ENCODE results near the gene TBC1D14.

The TBC1D14 gene

GRCh38 chr4:7001271-7001670 is 91.6 kb downstream of the TBC1D14 start:
- DNase-seq (ENCODE audit: insufficient read length, low spot score) (no peak), FAIRE-seq (no peak)
- TF ChIP-seq PAX5 (IDR thresholded peaks at IDR 0.05; ENCODE audit: insufficient read depth, low read length, severe bottlenecking), result no peak
- no peak for TF ChIP-seq SPI1 (IDR thresholded peaks at IDR 0.05; ENCODE audit: low read depth, low read length)
- no peak for TF ChIP-seq POU2F2 (IDR thresholded peaks at IDR 0.05; ENCODE audit: low read depth, low read length)
- no peak for TF ChIP-seq POLR2A (IDR thresholded peaks at IDR 0.05; ENCODE audit: low read depth, low read length)
- TF ChIP-seq TAF1 (IDR thresholded peaks at IDR 0.05; ENCODE audit: low read depth, low read length), result no peak
- TF ChIP-seq POLR2AphosphoS5 (IDR thresholded peaks at IDR 0.05; ENCODE audit: low read depth, low read length), result no peak

GRCh38 chr4:7002336-7002735 is 92.7 kb downstream of the TBC1D14 start:
- no peak for DNase-seq (ENCODE audit: insufficient read length, low spot score)

GRCh38 chr4:7003176-7003878 is 93.7 kb downstream of the TBC1D14 start:
- TF ChIP-seq POLR2AphosphoS5 (IDR thresholded peaks at IDR 0.05; ENCODE audit: low read depth, low read length), result no peak
- no peak for TF ChIP-seq PAX5 (IDR thresholded peaks at IDR 0.05; ENCODE audit: insufficient read depth, low read length, severe bottlenecking)
- TF ChIP-seq SPI1 (IDR thresholded peaks at IDR 0.05; ENCODE audit: low read depth, low read length), result no peak
- no peak for FAIRE-seq
- DNase-seq (ENCODE audit: insufficient read length, low spot score), result no peak

More at GRCh38 chr4:7002336-7002735, 92.7 kb downstream of the TBC1D14 start:
- no peak for FAIRE-seq
- TF ChIP-seq SPI1 (IDR thresholded peaks at IDR 0.05; ENCODE audit: low read depth, low read length), result no peak
- no peak for TF ChIP-seq TAF1 (IDR thresholded peaks at IDR 0.05; ENCODE audit: low read depth, low read length)
- TF ChIP-seq POLR2A (IDR thresholded peaks at IDR 0.05; ENCODE audit: low read depth, low read length), result no peak
- no peak for TF ChIP-seq PAX5 (IDR thresholded peaks at IDR 0.05; ENCODE audit: insufficient read depth, low read length, severe bottlenecking)
- no peak for TF ChIP-seq POLR2AphosphoS5 (IDR thresholded peaks at IDR 0.05; ENCODE audit: low read depth, low read length)
- TF ChIP-seq POU2F2 (IDR thresholded peaks at IDR 0.05; ENCODE audit: low read depth, low read length), result no peak

GRCh38 chr4:7003879-7004240 is 94.2 kb downstream of the TBC1D14 start:
- no peak for TF ChIP-seq POLR2A (IDR thresholded peaks at IDR 0.05; ENCODE audit: low read depth, low read length)
- no peak for TF ChIP-seq PAX5 (IDR thresholded peaks at IDR 0.05; ENCODE audit: insufficient read depth, low read length, severe bottlenecking)
- TF ChIP-seq SPI1 (IDR thresholded peaks at IDR 0.05; ENCODE audit: low read depth, low read length), result no peak

GRCh38 chr4:7004331-7004730 is 94.7 kb downstream of the TBC1D14 start:
- FAIRE-seq, result no peak

More at GRCh38 chr4:7003879-7004240, 94.2 kb downstream of the TBC1D14 start:
- DNase-seq (ENCODE audit: insufficient read length, low spot score) (no peak), FAIRE-seq (no peak)

GRCh38 chr4:7005571-7005970 is 95.9 kb downstream of the TBC1D14 start:
- no peak for FAIRE-seq
- DNase-seq (ENCODE audit: insufficient read length, low spot score), result no peak
- TF ChIP-seq POLR2A (IDR thresholded peaks at IDR 0.05; ENCODE audit: low read depth, low read length), result no peak
- TF ChIP-seq POLR2AphosphoS5 (IDR thresholded peaks at IDR 0.05; ENCODE audit: low read depth, low read length), result no peak
- no peak for TF ChIP-seq TAF1 (IDR thresholded peaks at IDR 0.05; ENCODE audit: low read depth, low read length)
- no peak for TF ChIP-seq POU2F2 (IDR thresholded peaks at IDR 0.05; ENCODE audit: low read depth, low read length)
- TF ChIP-seq SPI1 (IDR thresholded peaks at IDR 0.05; ENCODE audit: low read depth, low read length), result no peak
- no peak for TF ChIP-seq PAX5 (IDR thresholded peaks at IDR 0.05; ENCODE audit: insufficient read depth, low read length, severe bottlenecking)

More at GRCh38 chr4:7004331-7004730, 94.7 kb downstream of the TBC1D14 start:
- DNase-seq (ENCODE audit: insufficient read length, low spot score), result no peak
- no peak for TF ChIP-seq PAX5 (IDR thresholded peaks at IDR 0.05; ENCODE audit: insufficient read depth, low read length, severe bottlenecking)
- TF ChIP-seq POU2F2 (IDR thresholded peaks at IDR 0.05; ENCODE audit: low read depth, low read length), result no peak
- no peak for TF ChIP-seq POLR2A (IDR thresholded peaks at IDR 0.05; ENCODE audit: low read depth, low read length)
- TF ChIP-seq POLR2AphosphoS5 (IDR thresholded peaks at IDR 0.05; ENCODE audit: low read depth, low read length), result no peak
- no peak for TF ChIP-seq SPI1 (IDR thresholded peaks at IDR 0.05; ENCODE audit: low read depth, low read length)
- no peak for TF ChIP-seq TAF1 (IDR thresholded peaks at IDR 0.05; ENCODE audit: low read depth, low read length)

- TF ChIP-seq POU2F2 (IDR thresholded peaks at IDR 0.05; ENCODE audit: low read depth, low read length) (no peak), TAF1 (IDR thresholded peaks at IDR 0.05; ENCODE audit: low read depth, low read length) (no peak), SPI1 (IDR thresholded peaks at IDR 0.05; ENCODE audit: low read depth, low read length) (no peak), POLR2AphosphoS5 (IDR thresholded peaks at IDR 0.05; ENCODE audit: low read depth, low read length) (no peak), POLR2A (IDR thresholded peaks at IDR 0.05; ENCODE audit: low read depth, low read length) (no peak), PAX5 (IDR thresholded peaks at IDR 0.05; ENCODE audit: insufficient read depth, low read length, severe bottlenecking) (no peak)
- FAIRE-seq, result no peak
- no peak for DNase-seq (ENCODE audit: insufficient read length, low spot score)
These were observed 96.8 kb downstream of the TBC1D14 start for GRCh38 chr4:7006411-7006810.

GRCh38 chr4:7007142-7007907 is 97.7 kb downstream of the TBC1D14 start:
- no peak for DNase-seq (ENCODE audit: insufficient read length, low spot score)
- no peak for TF ChIP-seq TAF1 (IDR thresholded peaks at IDR 0.05; ENCODE audit: low read depth, low read length)
- no peak for TF ChIP-seq PAX5 (IDR thresholded peaks at IDR 0.05; ENCODE audit: insufficient read depth, low read length, severe bottlenecking)
- no peak for TF ChIP-seq SPI1 (IDR thresholded peaks at IDR 0.05; ENCODE audit: low read depth, low read length)
- no peak for TF ChIP-seq POLR2A (IDR thresholded peaks at IDR 0.05; ENCODE audit: low read depth, low read length)
- no peak for TF ChIP-seq POLR2AphosphoS5 (IDR thresholded peaks at IDR 0.05; ENCODE audit: low read depth, low read length)
- TF ChIP-seq POU2F2 (IDR thresholded peaks at IDR 0.05; ENCODE audit: low read depth, low read length), result no peak
- no peak for FAIRE-seq

GRCh38 chr4:7007944-7008343 is 98.3 kb downstream of the TBC1D14 start:
- no peak for TF ChIP-seq POLR2A (IDR thresholded peaks at IDR 0.05; ENCODE audit: low read depth, low read length)
- TF ChIP-seq PAX5 (IDR thresholded peaks at IDR 0.05; ENCODE audit: insufficient read depth, low read length, severe bottlenecking), result no peak
- no peak for TF ChIP-seq POU2F2 (IDR thresholded peaks at IDR 0.05; ENCODE audit: low read depth, low read length)
- TF ChIP-seq POLR2AphosphoS5 (IDR thresholded peaks at IDR 0.05; ENCODE audit: low read depth, low read length), result no peak
- TF ChIP-seq TAF1 (IDR thresholded peaks at IDR 0.05; ENCODE audit: low read depth, low read length), result no peak
- no peak for TF ChIP-seq SPI1 (IDR thresholded peaks at IDR 0.05; ENCODE audit: low read depth, low read length)
- FAIRE-seq (peak; percentile 51), DNase-seq (ENCODE audit: insufficient read length, low spot score) (no peak)

Data from GM12891 (cell line).